ENCODE data around the gene GNPNAT1. TPM values are rescaled to one million over a fixed set of nuclear protein-coding genes. Genes with fewer than 3 reads are reported as not detected.
A peak's percentile ranks its signal among the peaks of the same experiment; 100 is the strongest.

The GNPNAT1 gene
- total and polyA plus RNA-seq, 10 donors, result 3.4 to 12.6 (median 8.4) TPM

- no peak for TF ChIP-seq POLR2AphosphoS5 (IDR thresholded peaks at IDR 0.05)
- TF ChIP-seq POLR2A (IDR thresholded peaks at IDR 0.05), result no peak
- TF ChIP-seq CTCF (IDR thresholded peaks at IDR 0.05 in 8 of 11, conservative IDR thresholded peaks at IDR 0.05 in 3 of 11), result no peak
- WGBS, 5 donors, result 94 to 100% (median 98%) methylated on average over 1 of the region's 1 CpG
These were observed 32.3 kb downstream of the GNPNAT1 start for GRCh38 chr14:52759145-52759544.

GRCh38 chr14:52755607-52756316 is 35.6 kb downstream of the GNPNAT1 start:
- peaks cover 0 to 71% (median 29%) of the 10 kb centered on the region in 6 donors for H3K36me3 ChIP-seq
- no peak overlapping the region for H3K27ac ChIP-seq
- intact Hi-C loops (cut with DNase I; ENCODE audit: low total_unique reads), result no loop called here
- TF ChIP-seq CTCF (IDR thresholded peaks at IDR 0.05 in 8 of 11, conservative IDR thresholded peaks at IDR 0.05 in 3 of 11) (no peak), POLR2A (IDR thresholded peaks at IDR 0.05) (no peak), POLR2AphosphoS5 (IDR thresholded peaks at IDR 0.05) (no peak)
- 94 to 98% (median 95%) methylated on average over 5 of the region's 5 CpGs for WGBS, 5 donors
- no peaks in the 10 kb centered on the region for H3K27me3 ChIP-seq (replicated peaks in 1 of 7)
- no peaks in the 10 kb centered on the region for H3K9me3 ChIP-seq
- no peak for DNase-seq
- no peak overlapping the region for H3K4me3 ChIP-seq
- no peaks in the 10 kb centered on the region for H3K4me1 ChIP-seq

More at GRCh38 chr14:52759145-52759544, 32.3 kb downstream of the GNPNAT1 start:
- Histone ChIP-seq H3K36me3 (peaks cover 0 to 61% (median 28%) of the 10 kb centered on the region in 6 donors), H3K9me3 (no peaks in the 10 kb centered on the region), H3K4me3 (no peak overlapping the region), H3K4me1 (peaks cover 0 to 16% (median 8%) of the 10 kb centered on the region in 6 donors), H3K27me3 (replicated peaks in 1 of 7) (no peaks in the 10 kb centered on the region), H3K27ac (no peak overlapping the region)
- no peak for DNase-seq
- intact Hi-C loops (cut with DNase I; ENCODE audit: low total_unique reads), result no loop called here

- WGBS, 5 donors, result 94 to 97% (median 95%) methylated on average over 8 of the region's 8 CpGs
- H3K36me3 ChIP-seq, result peaks cover 0 to 84% (median 37%) of the 10 kb centered on the region in 6 donors
- TF ChIP-seq POLR2AphosphoS5 (IDR thresholded peaks at IDR 0.05), result no peak
- TF ChIP-seq POLR2A (IDR thresholded peaks at IDR 0.05), result no peak
- no peak for TF ChIP-seq CTCF (IDR thresholded peaks at IDR 0.05 in 8 of 11, conservative IDR thresholded peaks at IDR 0.05 in 3 of 11)
- no peaks in the 10 kb centered on the region for H3K27me3 ChIP-seq (replicated peaks in 1 of 7)
- H3K9me3 ChIP-seq, result no peaks in the 10 kb centered on the region
- H3K4me1 ChIP-seq, result peaks cover 0 to 11% (median 3%) of the 10 kb centered on the region in 6 donors
- H3K27ac ChIP-seq, result no peak overlapping the region
- intact Hi-C loops (cut with DNase I; ENCODE audit: low total_unique reads), result no loop called here
- H3K4me3 ChIP-seq, result no peak overlapping the region
- DNase-seq, result no peak
These were observed 42.6 kb downstream of the GNPNAT1 start for GRCh38 chr14:52748647-52749292.

GRCh38 chr14:52741865-52742264 is 49.5 kb downstream of the GNPNAT1 start:
- Histone ChIP-seq H3K4me1 (peaks cover 0 to 76% (median 45%) of the 10 kb centered on the region in 6 donors), H3K36me3 (peaks cover 0 to 31% (median 11%) of the 10 kb centered on the region in 6 donors), H3K4me3 (peak overlapping the region in 3 of 8 donors; percentile 1 to 47 (median 5)), H3K27ac (peak overlapping the region; percentile 69 to 93 (median 86)), H3K27me3 (replicated peaks in 1 of 7) (no peaks in the 10 kb centered on the region), H3K9me3 (no peaks in the 10 kb centered on the region)
- no peak for DNase-seq
- TF ChIP-seq POLR2A (IDR thresholded peaks at IDR 0.05) (no peak), POLR2AphosphoS5 (IDR thresholded peaks at IDR 0.05) (no peak)
- intact Hi-C loops (cut with DNase I; ENCODE audit: low total_unique reads), result no loop called here
